RPMI7951 (cell line): ENCODE data around the gene ZNF132. TPM values are rescaled to one million over a fixed set of nuclear protein-coding genes. Genes with fewer than 3 reads are reported as not detected.
"Not testable (repeated sequence)": the region's sequence is repeated elsewhere in the genome, so short reads cannot be mapped to it uniquely, and the experiment has no call there.

Experiments used
- DNase-seq: peaks from one replicate; pipeline ENCODE4 v3.0.0-alpha.2; 2012; ENCODE audit warnings: low read depth
- total RNA-seq: library from RNA; depleted of rRNA; stranded (reverse); fragments of >200 nt; shearing (Covaris generic); gene quantifications from 2 replicates; pipeline ENCODE4 v1.2.3, GENCODE V29; 2014

Gene ZNF132
- total RNA-seq, 1 experiment from 2014 or later, result 4.6 TPM

DNA sequence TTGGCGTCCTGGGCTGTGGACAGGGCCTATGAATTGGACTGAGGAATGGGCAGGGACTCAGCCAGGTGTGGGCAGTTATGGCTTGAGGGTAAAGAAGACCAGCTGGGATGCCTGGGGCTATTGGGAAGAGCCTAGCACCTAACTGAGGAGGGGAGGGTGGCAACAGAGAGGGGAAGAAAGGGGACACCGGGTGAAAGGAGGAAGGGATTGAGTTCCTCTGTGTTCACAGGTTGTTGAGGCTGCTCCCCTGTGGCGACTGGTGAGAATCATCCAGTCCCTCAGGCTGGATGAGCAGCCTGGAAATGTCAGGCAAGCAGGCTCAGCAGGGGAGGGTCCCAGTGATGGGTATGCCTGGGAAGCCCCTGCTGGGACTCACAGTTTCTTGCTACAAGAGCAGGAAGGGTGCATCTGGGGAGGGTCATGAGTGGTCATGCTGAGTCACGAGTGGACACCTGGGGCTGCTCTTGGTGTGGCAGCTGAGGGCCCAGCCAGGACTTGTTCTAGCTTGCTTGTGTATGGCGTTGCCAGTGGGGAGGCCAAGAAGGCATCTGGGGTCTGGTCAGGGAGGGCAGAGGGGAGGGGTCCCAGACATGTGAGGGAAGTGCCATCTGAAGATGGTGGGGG is 28.4 kb upstream of the ZNF132 start:
- DNase-seq, result no peak

DNA sequence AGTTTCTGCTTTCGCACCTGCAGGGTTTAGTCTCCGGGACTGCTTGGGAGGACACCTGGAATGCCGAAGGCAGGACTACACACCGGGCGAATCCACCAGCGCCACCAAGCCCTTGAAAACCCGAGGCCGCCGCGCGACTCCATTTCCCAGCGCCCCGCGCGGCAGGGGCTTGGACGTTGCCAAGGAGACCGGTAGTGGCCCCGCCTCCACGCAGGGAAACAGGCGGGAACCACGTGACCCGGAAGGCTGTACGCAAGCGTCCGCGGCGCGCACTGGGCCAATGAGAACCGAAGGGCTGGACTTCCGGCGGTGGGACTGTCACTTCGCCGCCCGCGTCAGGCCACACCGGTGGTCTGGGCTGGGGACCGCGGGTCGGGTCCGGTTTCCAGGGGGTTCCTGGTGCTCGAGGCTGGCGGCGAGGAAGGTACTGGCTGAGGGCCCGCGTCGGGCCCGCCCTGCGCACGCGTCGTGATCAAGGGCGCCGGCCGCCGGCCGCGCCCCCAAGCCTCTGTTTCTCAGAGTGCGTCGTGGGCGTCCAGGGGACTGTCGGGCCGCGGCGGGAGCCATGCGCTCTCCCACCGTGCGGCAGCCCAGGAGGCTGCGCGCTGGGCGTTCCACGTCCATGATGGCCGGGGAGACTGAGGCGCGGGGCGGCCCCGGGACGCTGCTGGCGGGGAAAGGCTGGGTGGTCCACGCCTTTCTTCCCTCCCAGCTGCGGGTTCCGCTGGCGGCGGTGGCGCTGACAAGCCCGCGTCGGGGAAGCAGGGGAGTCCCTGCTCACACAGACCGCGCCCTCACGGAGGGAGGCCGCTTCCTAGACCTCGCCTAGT is 27.0 kb upstream of the ZNF132 start, which contains the start of gene ZNF324:
TSS of gene ZNF324 (plus strand) at position 321 of the 830 bp plus-strand sequence. CDS start 2,106 bp downstream, outside the sequence.
- peak; percentile 96 for DNase-seq

DNA sequence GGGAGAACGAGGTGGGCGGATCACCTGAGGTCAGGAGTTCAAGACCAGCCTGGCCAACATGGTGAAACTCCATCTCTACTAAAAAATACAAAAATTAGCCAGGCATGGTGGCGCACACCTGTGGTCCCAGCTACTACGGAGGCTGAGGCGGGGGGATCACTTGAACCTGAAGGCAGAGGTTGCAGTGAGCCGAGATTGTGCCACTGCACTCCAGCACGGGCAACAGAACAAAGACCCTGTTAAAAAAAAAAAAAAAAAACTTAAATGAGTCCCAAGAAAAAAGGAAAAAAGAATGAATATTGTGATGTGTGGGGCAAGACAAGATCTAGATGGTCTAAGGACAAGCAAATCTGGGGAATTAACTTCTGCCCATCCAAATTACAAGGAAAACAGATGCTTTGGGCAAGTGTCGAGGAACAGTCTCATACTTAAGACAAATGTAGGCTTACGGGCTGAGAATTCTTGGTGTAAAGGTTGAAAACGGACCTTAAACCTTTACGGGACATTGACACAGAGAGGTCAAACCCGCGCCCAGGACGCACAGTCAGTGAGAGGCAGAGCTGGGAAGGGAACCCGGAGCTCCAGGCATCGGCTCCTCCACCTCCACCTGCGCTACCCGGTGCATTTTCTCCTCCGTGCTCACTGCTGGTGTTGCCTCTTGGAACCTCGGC is 26.3 kb upstream of the ZNF132 start:
- DNase-seq, result no peak

DNA sequence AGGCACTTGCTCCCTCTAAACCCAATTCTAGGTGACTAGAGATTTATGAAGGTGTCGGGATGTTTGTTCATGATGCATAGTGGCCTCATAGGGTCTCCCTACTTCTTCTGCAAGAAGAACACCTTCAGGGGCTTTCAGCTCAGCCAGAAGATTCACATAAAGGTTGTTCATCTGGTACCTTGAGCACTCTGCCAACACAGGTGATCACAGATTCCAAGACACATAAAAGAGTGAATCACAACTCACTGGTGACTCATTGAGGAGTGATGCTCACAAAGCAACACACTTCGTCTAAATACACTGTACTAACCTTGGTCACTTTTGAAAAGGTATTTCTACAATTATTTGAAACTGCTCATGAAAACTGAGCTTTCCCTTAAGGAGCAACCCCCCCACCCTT is 20.1 kb upstream of the ZNF132 start:
- no peak for DNase-seq

DNA sequence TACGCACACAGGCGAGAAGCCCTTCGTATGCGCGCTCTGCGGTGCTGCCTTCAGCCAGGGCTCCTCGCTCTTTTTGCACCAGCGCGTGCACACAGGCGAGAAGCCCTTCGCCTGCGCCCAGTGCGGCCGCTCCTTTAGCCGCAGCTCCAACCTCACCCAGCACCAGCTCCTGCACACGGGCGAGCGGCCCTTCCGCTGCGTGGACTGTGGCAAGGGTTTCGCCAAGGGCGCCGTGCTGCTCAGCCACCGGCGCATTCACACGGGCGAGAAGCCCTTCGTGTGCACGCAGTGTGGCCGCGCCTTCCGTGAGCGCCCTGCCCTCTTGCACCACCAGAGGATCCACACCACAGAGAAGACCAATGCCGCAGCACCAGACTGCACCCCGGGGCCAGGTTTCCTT is 16.2 kb upstream of the ZNF132 start:
- DNase-seq, result no peak

DNA sequence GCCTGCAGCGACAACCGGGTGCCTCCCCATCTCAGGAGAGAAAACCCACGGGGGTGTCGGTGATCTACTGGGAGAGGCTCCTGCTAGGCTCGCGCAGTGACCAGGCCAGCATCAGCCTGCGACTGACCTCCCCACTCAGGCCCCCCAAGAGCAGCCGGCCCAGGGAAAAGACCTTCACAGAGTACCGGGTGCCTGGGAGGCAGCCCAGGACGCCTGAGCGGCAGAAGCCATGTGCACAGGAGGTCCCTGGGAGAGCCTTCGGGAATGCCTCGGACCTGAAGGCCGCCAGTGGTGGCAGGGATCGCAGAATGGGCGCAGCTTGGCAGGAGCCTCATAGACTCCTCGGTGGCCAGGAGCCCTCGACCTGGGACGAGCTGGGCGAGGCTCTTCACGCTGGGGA is 15.4 kb upstream of the ZNF132 start:
- DNase-seq, result no peak

DNA sequence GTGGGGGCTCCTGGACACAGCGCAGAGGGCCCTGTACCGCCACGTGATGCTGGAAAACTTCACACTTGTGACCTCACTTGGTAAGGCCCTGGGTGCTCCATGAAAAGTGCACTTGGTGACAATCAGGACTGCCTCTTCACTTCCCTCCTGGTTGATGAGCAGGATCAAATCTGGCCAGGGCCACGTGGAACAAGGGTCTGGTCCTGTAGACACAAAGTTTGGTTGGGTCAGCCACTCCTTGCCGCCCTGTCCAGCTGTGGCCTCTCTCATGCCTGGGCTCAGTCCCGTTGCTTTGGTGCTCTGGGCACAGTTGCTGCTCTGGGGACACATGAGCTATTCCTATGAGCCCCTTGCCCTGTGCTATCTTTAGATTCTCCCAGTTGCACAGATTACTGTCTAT is 13.8 kb upstream of the ZNF132 start:
- DNase-seq, result no peak

DNA sequence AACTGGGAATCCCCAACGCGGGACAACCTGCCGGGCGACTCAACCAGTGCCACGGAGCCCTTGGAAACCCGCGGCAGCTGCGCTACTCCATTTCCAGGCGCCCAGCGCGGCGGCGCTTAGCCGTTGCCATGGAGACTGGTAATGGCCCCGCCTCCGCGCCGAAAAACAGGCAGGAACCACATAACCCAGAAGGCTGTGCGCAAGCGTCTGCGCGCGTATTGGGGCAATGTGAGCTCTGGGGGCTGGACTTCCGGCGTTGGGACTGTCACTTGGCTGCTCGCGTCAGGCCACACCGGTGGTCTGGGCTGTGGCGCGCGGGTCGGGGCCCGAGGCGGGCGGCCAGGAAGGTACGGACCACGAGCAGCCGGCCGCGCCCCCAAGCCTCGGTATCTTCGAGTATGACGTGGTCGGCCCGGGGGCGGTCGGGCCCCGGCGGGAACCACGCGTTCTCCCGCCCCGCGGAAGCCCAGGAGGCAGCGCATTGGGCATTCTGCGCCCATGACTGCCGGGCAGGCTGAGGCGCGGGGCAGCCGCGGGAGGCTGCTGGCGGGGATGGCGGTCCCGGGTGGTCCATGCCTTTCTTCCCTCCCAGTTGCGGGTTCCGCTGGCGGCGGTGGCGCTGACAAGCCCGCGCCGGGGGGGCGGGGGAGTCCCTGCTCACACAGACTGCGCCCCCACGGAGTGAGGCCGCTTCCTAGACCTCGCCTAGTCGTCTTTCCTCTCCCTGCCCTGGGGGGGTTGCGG is 11.6 kb upstream of the ZNF132 start, which contains the start of gene ZNF324B:
TSS of gene ZNF324B (plus strand) at position 265 of the 744 bp plus-strand sequence. CDS start 2,080 bp downstream, outside the sequence.
- peak; percentile 96 for DNase-seq

DNA sequence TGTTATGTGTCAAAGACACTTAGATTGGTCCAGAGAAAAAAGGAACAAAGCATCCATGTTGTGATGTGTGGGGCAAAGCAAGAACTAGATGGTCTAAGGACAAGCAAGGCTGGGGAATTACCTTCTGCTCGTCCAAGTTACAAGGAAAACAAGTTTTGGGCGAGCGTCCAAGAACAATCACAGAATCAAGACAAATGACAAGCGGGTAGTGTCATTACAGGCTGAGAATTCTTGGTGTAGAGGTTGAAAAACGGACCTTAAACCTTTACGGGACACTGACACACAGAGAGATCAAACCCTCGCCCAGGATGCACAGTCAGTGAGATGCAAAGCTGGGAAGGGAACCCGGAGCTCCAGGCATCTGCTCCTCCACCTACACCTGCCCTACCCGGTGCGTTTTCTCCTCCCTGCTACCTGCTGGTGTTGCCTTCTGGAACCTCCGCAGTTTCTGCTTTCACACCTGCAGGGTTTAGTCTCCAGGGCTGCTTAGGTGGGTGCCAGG is 11.0 kb upstream of the ZNF132 start:
- DNase-seq, result no peak

DNA sequence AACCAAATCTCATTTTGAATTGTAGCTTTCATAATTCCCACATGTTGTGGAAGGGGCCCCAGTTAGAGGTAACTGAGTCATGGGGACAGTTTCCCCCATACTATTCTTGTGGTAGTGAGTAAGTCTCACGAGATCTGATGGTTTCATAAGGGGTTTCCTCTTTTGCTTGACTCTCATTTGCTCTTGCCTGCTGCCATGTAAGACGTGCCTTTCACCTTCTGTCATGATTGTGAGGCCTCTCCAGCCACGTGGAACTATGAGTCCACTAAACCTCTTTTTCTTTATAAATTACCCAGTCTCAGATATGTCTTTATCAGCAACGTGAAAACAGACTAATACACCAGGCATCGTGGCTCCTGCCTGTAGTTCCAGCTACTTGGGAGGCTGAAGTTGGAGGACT is 10.0 kb upstream of the ZNF132 start:
- DNase-seq, result not testable (repeated sequence)

DNA sequence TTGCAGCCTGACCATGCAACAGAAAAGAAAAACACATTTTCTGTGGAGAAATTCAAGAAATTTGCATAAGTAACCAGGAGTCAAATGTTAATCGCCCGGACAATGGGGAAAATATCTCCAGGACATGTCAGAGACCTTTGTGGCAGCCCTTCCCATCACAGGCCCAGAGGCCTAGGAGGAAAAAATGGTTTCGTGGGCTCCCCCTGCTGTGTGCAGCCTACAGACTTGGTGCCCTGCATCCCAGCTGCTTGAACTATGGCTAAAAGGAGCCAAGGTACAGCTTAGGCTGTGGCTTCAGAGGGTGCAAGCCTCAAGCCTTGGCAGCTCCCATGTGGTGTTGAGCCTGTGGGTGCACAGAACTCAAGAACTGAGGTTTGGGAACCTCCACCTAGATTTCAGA is 8.9 kb upstream of the ZNF132 start:
- not testable (repeated sequence) for DNase-seq

DNA sequence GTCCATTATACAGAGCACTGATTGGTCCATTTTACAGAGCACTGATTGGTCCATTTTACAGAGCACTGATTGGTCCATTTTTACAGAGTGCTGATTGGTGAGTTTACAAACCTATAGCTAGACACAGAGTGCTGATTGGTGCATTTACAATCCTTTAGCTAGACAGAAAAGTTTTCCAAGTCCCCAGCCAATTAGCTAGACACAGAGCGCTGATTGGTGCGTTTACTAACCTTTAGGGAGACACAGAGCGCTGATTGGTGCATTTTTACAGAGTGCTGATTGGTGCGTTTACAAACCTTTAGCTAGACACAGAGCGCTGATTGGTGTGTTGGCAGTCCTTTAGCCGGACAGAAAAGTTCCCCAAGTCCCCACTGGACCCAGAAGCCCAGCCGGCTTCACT is 3.0 kb upstream of the ZNF132 start:
- DNase-seq, result not testable (repeated sequence)

DNA sequence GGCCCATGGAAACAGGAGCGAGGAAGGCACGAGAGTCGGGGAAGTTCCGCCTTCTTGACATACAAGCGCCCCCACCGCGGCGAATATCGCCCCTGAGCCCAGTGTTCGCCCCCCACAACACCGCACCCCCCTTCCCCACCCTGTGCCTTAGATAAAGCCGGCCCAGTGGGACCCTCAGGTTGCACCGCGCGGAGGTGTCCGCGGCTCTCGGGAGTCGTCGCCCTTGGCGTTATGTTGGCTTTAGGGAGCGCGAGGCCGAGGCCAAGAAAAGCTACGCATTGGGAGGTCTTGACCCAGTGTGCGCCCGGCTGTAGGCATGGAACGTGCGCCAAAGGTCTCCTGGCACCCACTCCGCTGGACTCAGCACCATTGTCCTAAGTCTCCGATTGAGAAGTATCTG is 603 bp upstream of the ZNF132 start:
- DNase-seq, result no peak

DNA sequence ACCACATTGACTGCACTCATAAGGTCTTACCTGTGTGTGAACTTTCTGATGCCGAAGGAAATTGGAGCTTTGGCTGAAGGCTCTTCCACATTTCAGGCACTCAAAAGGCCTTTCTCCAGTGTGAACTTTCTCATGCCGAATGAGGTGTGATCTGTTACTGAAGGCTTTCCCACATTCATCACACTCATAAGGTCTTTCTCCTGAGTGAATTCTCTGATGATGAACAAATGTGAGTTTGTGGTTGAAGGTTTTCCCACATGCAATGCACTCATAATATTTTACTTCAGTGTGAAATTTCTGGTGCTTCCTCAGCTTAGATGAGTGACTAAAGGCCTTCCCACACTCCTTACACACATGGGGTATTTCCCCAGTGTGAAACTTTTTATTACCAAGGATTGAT is 5.7 kb downstream of the ZNF132 start:
- DNase-seq, result peak; percentile 30

DNA sequence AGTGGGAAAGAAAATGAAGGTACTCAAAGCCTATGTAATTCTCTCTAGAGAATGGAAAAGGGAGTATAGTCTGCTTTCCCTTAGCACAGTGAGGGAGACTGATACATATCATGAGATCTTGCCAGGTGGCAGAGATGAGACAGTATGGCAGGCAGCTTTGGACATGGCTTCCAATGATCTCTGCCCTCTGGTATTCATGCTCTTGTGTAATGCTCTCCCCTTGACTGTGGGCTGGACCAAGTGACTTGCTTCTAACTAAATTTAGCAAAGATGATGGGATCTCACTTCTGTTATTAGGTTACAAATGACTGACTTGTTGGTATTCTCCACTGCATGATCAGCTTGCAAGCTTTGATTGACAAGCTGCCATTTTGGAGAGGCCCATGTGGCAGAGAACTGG is 10.2 kb downstream of the ZNF132 start:
- DNase-seq, result no peak

DNA sequence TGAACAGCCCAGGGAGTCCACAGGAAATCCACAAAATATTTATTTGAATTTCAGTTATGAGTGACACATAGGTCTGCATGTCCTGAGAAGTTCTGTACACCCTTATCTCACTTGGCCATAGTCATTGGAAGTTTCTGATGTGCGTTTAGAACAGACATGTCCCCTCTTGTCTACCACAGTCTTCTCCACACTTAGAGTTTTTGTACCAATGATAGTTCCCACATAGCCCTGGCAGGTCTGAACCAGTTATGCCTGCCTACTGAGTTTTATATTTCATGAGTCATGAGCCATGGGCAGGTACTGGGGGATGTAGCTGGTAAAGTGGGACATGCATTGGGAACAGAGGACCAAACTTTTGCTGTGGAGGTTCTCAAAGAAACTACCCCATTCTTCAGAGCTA is 11.3 kb downstream of the ZNF132 start:
- DNase-seq, result no peak

DNA sequence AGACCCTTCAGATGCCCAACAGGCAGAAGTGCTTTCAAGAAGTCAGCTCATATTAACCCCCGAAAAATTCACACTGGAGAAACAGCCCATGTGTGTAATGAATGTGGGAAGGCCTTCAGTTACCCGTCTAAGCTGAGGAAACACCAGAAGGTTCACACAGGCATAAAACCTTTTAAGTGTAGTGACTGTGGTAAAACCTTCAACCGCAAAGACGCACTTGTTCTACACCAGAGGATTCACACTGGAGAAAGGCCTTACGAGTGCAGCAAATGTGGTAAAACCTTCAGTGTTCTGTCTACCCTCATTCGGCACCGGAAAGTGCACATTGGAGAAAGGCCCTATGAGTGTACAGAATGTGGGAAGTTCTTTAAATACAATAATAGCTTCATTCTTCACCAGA is 22.9 kb downstream of the ZNF132 start:
- no peak for DNase-seq

DNA sequence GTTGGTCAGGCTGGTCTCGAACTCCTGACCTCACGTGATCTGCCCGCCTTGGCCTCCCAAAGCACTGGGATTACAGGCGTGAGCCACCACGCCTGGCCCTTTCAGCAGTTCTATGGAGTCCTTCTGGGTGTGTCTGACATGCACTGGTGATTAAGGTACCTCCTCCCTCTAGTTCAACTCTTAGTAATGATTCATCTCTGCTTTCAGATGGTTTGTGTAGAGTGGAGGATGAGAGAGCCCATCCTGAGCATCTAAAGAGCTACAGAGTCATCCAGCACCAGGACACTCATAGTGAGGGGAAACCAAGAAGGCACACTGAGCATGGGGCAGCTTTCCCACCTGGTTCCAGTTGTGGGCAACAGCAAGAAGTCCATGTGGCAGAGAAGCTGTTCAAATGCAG is 23.3 kb downstream of the ZNF132 start:
- DNase-seq, result no peak

DNA sequence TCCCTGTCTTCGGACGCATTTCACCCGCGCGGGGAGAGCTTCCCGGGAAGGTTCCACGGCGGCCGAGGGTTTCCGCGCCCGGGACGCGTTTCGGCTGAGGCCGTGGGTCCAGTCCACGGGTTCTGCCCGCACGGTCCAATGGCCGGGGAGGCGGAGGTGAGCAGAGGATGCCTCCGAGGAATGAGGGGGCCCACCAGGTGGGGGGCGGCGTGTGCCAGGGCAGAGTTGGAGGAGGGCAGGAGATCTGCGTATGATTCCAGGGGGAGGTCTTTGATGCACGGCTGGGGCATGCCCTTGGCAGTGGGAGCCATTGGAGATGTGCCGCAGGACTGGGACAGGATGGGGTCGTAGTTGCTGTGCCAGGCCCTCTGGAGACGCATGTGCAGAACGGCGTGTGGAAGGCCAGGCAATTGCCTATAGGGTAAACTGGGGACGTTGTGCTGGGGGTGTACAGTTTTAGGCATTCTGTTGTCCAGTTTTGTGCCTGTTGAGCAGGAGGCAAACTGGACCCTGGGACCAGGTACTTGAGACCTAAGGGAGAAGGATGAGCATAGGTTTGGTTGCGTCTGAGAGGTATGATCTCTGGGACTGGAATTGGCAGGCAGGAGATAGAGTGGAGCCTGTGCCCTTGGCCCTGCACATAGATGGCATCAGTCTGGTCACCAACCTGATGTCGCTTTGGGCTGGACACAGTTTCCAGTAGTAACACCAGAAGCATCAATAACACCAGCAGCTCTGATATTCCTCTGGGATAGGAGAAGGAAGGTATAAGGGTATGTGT is 30.8 kb downstream of the ZNF132 start:
- DNase-seq, result peak; percentile 47

DNA sequence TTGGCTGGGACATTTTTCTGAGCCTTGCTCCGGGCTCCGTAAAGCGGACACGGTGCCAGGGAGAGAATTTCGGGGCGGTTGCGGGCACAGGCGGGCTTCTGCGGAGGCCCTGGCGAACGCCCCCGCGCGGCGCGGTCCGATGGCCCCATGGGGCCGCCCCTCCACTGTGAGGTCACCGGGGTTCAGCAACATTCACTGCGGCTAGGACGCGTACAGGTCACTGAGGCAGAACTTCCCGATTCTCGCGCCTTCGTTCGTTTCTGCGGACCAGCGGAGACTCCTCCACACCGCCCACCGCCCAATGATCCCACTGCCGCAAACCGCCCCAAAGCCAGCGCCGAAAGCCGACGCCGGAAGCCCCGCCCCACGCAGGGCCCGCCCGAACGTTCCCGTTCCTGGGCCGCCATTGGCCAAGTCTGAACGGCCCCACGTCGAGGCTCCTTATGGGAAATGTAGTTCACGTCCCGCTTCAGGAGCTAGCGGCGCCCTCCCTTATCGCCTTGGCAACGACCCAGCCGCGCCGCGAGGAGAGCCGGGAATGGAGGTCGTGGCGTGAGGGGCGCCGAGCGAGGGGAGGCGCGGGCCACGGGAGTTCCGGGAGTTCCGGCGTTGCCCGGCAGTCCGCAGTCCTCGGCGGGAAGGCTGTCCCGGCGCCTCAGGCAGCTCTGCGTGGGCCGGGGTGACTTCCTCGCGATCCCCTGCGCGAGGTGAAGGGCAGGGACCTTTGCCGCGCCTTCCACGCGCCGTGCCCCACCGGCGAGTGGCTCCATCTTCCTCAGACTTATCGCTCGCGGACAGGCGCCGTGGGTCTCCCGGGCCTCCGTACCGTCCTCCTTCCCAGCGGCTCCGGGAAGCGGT is 31.6 kb downstream of the ZNF132 start, which contains the start of gene ZNF584:
TSS of gene ZNF584 (plus strand) at position 498 of the 858 bp plus-strand sequence. CDS start 499 bp downstream, outside the sequence.
- DNase-seq, result peak; percentile 96
